ENCODE measurements around the gene DHPS.

Gene DHPS

GRCh38 chr19:12665671-12666264 is 15.9 kb downstream of the DHPS start:
- no peak for TF ChIP-seq CTCF (IDR thresholded peaks at IDR 0.05; ENCODE audit: insufficient read depth, missing control alignments)
- FAIRE-seq, result no peak

GRCh38 chr19:12665281-12665573 is 16.5 kb downstream of the DHPS start:
- DNase-seq (ENCODE audit: insufficient read length, low spot score) (no peak), FAIRE-seq (no peak)
- no peak for TF ChIP-seq CTCF (IDR thresholded peaks at IDR 0.05; ENCODE audit: insufficient read depth, missing control alignments)

More at GRCh38 chr19:12665671-12666264, 15.9 kb downstream of the DHPS start:
- DNase-seq (ENCODE audit: insufficient read length, low spot score), result no peak

DNA sequence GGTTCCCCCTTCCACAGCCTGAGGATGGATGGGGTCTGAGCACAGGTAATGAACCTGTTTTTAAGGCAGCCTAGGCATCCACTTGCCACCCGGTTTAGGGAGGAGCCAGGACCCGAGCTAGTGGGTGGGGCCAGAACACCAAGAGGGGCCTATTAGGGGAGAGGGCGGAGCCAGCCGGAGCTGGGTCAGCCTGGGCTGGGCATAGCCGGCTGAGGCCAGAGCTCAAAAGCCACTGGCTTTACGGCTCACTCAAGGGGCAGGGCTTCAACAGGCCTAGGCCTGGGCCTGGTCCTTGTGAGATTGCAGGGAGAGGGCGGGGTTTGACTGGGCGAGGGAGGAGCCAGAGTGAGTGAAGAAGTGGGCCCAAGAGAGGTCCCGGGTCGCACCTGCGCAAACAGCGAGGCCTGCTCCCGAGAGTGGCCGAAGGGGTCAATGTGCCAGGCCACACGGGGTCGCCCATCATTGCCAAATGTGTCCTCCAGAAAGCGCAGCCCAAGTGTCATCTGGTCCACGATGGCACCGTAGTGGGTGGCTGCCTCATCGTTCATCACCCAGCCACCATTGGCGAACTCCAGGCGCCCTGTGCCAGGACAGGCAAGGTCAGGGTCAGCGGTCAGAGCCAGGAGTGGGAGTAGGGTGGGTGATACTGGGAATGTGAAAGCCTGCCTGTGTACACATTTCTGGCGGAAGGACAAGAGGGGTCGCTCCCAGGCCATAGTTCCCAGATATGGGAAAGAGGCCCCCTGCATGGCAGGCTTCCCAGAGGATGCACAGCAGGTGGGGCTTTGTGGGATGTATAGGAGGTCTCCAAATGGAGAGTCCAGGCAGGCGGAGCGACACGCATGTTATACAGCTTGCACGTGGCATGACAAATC is 17.0 kb downstream of the DHPS start:
- no peak for TF ChIP-seq CTCF (IDR thresholded peaks at IDR 0.05; ENCODE audit: insufficient read depth, missing control alignments)
- DNase-seq (ENCODE audit: insufficient read length, low spot score) (no peak), FAIRE-seq (no peak)

GRCh38 chr19:12660980-12661379 is 20.7 kb downstream of the DHPS start:
- DNase-seq (ENCODE audit: insufficient read length, low spot score), result no peak
- FAIRE-seq, result no peak
- TF ChIP-seq CTCF (IDR thresholded peaks at IDR 0.05; ENCODE audit: insufficient read depth, missing control alignments), result no peak

GRCh38 chr19:12657966-12658365 is 23.7 kb downstream of the DHPS start:
- FAIRE-seq (no peak), DNase-seq (ENCODE audit: insufficient read length, low spot score) (no peak)
- no peak for TF ChIP-seq CTCF (IDR thresholded peaks at IDR 0.05; ENCODE audit: insufficient read depth, missing control alignments)

GRCh38 chr19:12656899-12657571 is 24.6 kb downstream of the DHPS start:
- FAIRE-seq, result no peak
- TF ChIP-seq CTCF (IDR thresholded peaks at IDR 0.05; ENCODE audit: insufficient read depth, missing control alignments), result no peak
- DNase-seq (ENCODE audit: insufficient read length, low spot score), result no peak

All from D721Med (cell line).